Activated effector memory CD4-positive, alpha-beta T cell treated with Interleukin-2 at 50 U/mL for 16 hours (primary cell): ENCODE data around the gene CPSF4.
A peak's percentile ranks its signal among the peaks of the same experiment; 100 is the strongest.
"Not testable (repeated sequence)": the region's sequence is repeated elsewhere in the genome, so short reads cannot be mapped to it uniquely, and the experiment has no call there.

Experiments
- DNase-seq: peaks from one replicate; pipeline ENCODE4 v3.0.0-alpha.2; 2020

CPSF4 gene

GRCh38 chr7:99497766-99498545, 59.2 kb downstream of the CPSF4 start:
- no peak for DNase-seq

GRCh38 chr7:99498546-99498944, 59.8 kb downstream of the CPSF4 start:
- DNase-seq = no peak

- no peak for DNase-seq
Observed at GRCh38 chr7:99499371-99499720, 60.6 kb downstream of the CPSF4 start.

- peak; percentile 84 for DNase-seq
Observed at GRCh38 chr7:99499721-99500636, 61.2 kb downstream of the CPSF4 start, which contains the start of gene ZNF394. Gene ZNF394, minus strand, starts transcription at chr7:99500281. Its CDS starts 188 bp downstream, at chr7:99500093.

- no peak for DNase-seq
Observed at GRCh38 chr7:99500637-99501009, 61.9 kb downstream of the CPSF4 start.

- not testable (repeated sequence) for DNase-seq
Observed at GRCh38 chr7:99501236-99501635, 62.5 kb downstream of the CPSF4 start.

- DNase-seq = no peak
Observed at GRCh38 chr7:99504281-99504602, 65.5 kb downstream of the CPSF4 start.

GRCh38 chr7:99504603-99505323, 66.0 kb downstream of the CPSF4 start, which contains the start of gene ZKSCAN5:
Gene ZKSCAN5, plus strand, starts transcription at chr7:99504662. Its CDS starts 1,383 bp downstream, at chr7:99506045.
- DNase-seq = peak; percentile 96

GRCh38 chr7:99505324-99505662, 66.5 kb downstream of the CPSF4 start:
- DNase-seq = no peak
